Endothelial cell of hepatic sinusoid (primary cell): Measurements from ENCODE around the gene CENPW.

Experiments
- in situ Hi-C: cut with HindIII; loops from 2 replicates; pipeline ENCODE4 v1.10.0; 2017; ENCODE audit warnings: low sequenced_read_pairs

Gene CENPW

GRCh38 chr6:126339796-126340609, at the start of gene CENPW:
CENPW (plus strand) TSS chr6:126340115; CDS start chr6:126340274, 159 bp downstream.
- in situ Hi-C loops: no loop called here

- in situ Hi-C loops: no loop called here
These were observed 45.9 kb upstream of the CENPW start for GRCh38 chr6:126293891-126294524.

GRCh38 chr6:126300126-126300525, 39.8 kb upstream of the CENPW start:
- in situ Hi-C loops: loop anchor here (25.0 kb wide), 1 partner anchor 288 kb away; no protein-coding TSS in a partner anchor

DNA sequence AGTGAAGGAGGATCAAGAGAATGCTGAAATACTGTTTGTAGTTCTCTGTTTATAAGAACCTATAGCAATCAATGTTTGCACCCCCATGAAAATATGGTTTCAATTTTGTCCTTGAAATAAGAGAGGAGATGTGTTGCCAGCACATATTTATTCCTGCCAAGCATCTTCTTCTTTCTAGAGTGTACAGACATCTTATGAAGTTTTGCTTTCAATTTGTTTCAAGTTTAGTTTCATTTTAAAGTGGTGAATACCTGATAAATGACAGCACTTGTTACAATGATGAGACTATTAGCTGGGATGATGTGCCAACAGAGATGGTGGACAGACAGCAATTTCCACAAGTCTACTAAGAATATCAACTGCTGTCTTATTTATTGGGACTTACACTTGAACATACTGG, 39.2 kb upstream of the CENPW start:
- in situ Hi-C loops: loop anchor here (25.0 kb wide), 1 partner anchor 288 kb away; no protein-coding TSS in a partner anchor

DNA sequence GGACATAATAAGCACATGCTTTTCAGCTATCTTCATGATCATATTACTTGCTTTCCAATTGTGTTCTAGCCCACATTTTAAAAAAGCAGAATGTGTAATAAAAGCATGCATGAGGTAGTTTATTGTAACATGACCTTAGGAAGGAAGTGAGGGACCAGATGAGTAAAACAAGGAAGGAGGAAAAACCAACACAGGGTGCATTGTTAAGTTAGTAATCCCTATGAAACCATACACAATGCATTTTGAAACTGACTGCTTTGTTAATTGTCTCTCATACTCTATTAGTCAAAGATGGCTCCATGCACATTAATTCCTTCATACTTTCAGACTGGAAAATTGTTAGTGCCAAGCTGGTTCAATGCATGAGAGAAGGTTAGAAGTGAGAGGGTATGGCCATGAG, 37.7 kb upstream of the CENPW start:
- in situ Hi-C loops: loop anchor here (25.0 kb wide), 1 partner anchor 290 kb away; no protein-coding TSS in a partner anchor

DNA sequence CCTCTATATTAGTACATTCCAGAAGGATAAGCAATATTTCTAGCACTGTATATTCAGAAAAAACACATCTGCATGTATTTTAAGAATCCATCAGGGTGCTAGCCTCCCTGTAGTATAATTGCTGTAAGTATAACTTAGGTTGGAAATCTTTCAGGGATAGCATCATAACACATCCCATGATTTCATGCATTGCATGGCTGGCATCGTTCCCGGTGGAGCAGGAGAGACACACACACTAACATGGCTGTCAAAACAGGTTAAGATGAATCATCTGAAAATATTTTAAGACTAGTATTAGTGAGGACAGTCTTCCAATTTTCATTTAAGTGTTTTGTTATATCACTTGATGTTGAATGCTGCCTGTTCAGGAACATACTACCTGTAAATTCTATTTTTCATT, 32.1 kb upstream of the CENPW start:
- in situ Hi-C loops: loop anchor here (5.0 to 25.0 kb wide), 2 partner anchors 79 to 296 kb away; no protein-coding TSS in a partner anchor

DNA sequence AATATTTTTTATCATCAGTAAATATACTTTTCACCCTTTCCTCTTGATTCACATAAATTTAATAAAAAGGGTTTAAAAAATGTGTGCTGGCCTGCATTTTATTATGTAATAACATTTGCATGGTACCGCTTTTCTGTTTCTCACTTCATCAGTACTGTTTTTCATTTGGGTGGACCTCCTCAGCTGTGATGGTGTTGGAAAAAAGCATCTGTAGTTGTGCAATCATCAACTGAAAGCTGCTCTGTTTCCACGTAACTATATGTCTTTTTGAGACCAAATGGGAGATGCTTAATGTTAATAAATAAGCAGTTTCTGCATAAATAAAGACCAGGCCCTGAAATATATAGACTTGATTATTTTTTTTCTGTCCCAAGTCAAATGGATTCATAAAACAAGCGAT, 31.6 kb upstream of the CENPW start:
- in situ Hi-C loops: loop anchor here (5.0 to 25.0 kb wide), 2 partner anchors 79 to 296 kb away; no protein-coding TSS in a partner anchor

GRCh38 chr6:126312013-126312665, 27.8 kb upstream of the CENPW start:
- in situ Hi-C loops: loop anchor here (5.0 to 25.0 kb wide), 2 partner anchors 50 to 300 kb away; no protein-coding TSS in a partner anchor

DNA sequence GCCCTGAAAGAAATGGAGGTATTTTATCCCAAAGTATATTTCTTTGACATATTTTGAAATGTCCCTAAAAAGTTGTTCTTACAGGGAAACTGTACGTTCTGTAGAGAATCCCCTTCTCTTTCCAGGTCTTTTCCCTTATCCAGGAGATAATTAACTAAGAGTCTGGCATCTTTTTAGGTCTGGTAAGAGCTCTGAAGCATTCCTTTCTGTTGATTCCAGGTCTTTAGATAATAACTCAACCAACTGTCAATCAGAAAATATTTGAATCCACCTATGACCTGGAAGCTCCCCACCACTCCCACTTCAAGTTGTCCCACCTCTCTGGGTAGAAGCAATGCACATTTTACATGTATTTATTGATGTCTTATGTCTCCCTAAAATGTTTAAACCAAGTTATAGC, 26.0 kb upstream of the CENPW start:
- in situ Hi-C loops: loop anchor here (5.0 to 25.0 kb wide), 2 partner anchors 52 to 302 kb away; no protein-coding TSS in a partner anchor

DNA sequence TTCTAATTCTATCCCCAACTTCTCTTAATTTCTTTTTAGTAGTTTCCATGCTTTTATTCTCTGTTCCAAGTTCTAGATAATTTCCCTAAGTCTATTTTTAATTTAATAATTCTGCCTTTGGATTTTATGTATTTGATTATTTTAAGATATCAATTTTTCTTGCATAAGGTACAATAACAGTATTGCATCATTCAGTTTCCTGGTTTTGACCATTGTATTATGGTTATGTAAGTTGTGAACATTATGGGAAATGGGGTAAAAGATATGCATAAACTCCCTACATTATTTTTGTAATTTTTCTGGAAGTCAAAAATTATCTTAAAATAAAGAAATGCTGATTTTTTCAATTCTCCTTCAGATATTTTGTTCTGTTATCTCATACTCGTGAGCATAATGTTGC, 21.1 kb upstream of the CENPW start:
- in situ Hi-C loops: loop anchor here (25.0 kb wide), 1 partner anchor 306 kb away; no protein-coding TSS in a partner anchor

GRCh38 chr6:126333729-126334128, 6.2 kb upstream of the CENPW start:
- in situ Hi-C loops: no loop called here

DNA sequence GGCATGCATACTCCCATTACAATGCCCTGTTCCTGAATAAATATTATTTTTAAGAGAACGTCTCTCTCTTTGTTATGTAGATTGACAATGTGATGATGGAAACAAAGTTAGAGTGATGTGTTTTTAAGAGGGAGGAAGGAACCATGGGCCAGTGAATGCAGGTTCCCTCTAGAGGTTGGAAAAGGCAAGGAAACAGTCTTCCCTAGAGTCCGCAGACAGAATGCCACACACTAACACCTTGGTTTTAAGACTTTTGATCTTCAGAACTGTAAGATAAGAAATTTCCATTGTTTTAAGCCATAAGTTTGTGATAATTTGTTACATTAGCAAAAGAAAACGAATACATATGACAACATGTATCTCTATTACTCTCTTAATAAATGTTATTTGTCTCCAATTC, 4.7 kb upstream of the CENPW start:
- in situ Hi-C loops: no loop called here

DNA sequence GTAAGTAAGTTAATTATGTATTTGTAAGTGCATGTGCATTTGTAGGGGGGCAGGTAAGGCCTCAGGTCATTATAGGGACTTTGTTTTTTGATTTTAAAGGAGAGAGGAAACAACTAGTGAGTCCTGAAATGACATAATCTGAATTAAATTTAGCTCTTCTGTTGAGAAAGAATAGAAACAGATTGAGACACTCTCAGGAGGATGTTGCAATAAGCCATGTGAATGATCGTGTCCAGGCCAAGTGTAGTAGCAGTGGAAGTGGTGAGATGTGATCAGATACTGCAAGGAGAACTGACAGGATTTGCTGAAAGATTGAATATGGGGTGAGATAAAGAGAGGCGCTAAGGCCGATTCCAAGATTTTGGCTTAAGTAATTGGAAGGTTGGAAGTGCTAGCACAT, 2.6 kb upstream of the CENPW start:
- in situ Hi-C loops: no loop called here

DNA sequence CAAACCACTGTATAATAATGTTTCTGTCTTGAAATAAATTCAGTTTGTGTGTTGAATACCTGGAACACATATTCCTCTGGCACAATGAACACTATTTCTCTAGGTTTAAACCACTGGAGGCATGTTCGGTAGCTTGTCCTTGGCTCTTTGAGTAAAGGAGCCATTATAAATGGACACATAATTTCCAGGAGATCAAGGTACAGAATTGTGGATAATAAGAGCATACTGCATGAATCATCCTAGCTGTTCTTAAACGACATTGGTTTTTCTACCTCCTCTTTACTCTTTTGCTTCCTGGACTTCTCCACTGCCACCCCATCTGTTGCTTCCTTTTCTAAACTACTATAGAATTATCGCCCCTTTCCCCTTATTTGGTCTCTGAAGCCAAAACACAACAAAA, 1.2 kb downstream of the CENPW start:
- in situ Hi-C loops: no loop called here

DNA sequence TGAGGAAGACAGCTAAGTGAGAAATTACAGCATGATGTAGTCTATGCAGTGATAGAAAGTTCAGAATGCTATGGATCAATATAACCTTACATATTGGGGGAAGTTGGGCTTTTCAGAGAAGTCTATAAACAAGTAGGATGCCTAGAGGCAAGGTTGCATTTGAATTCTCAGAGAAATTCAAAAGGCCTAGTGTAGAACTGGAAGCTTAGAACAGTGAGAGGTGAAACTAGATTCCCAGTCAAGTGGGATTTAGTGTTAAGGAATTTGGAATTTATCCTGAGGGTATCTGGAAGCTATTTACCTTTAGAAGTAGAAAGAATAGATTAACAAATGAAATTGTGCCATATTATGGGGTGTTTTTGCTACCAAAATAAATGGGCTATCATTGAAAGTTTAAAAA, 4.3 kb downstream of the CENPW start:
- in situ Hi-C loops: no loop called here

GRCh38 chr6:126351960-126352359, 12.0 kb downstream of the CENPW start:
- in situ Hi-C loops: no loop called here

DNA sequence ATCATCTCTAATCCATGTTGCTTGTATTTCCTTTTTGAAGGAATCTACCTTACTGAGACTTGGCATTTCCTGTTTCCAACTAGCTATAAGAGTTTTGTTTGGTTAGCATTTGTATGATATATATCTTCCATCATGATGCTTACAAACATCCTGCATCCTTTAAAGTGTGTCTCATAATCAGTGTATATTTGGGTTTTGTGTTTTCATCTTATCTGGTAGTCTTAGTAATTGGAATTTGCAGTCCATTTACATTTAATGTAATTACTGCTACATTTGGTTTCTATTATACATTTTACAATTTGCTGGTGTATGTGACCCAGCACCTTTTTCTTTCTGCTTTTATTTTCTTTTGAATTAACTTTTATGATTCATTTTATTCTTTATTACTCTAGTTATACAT, 12.6 kb downstream of the CENPW start:
- in situ Hi-C loops: no loop called here

DNA sequence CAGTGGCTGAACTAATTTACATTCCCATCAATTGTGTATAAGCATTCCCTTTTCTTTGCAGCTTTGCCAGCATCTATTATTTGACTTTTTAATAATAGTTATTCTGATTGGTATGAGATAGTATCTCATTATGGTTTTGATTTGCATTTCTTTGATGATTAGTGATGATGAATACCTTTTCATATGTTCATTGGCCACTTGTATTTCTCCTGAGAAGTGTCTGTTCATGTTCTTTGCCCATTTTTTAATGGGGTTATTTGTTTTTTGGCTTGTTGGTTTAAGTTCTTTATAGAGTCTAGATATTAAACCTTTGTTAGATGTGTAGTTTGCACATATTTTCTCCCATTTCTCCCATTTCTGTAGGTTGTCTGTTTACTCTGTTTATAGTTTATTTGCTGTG, 16.6 kb downstream of the CENPW start:
- in situ Hi-C loops: no loop called here

DNA sequence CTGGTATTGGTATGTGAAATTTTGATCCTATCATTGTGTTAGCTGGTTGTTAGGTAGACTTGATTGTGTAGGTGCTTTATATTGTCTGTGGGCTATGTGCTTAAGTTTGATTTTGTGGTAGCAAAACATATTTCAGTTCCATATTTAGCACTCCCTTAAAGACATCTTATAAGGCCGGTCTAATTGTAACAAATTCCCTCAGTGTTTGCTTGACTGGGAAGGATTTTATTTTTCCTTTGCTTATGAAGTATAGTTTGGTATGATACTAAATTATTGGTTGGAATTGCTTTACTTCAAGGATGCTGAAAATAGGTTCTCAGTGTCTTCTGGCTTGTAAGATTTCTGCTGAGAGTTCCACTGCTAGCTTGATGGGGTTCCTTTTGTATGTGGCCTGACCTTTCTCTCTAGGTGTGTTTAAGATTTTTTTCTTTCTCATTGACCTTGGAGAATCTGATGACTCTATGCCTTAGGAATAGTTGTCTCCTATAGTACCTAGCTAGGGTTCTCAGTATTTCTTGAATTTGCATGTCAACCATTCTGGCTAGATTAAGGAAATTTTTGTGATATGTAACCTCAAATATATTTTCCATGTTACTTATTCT, 20.1 kb downstream of the CENPW start:
- in situ Hi-C loops: no loop called here

DNA sequence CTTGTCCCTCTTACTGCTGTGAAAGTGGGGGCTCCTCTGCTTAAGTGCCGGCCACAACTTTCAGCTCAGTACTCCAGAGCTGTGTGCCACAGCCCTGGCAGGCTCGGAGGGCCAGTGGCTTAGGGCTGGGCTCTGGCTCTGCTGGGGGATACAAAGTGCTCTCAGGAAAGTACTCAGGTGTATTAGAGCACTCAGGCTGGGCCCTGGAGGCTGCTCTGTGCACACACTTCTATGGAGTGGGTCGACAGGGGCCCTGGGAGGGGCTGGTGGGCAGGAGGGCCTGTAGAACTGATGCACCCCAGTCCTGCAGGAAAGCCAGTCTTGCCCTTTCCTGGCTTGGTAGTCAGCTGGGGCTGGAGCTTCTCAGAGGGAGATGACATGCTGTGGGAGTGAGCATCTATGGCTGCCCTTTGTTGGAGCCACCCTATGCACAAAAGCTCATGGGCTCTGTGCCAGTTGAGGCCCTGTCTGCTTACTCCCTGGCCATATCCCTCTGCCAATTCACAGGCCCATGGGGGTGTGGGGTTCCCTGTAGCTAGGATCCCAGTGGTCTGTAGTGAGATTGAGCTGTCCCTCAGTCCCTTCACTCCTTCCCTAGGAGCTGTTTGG, 22.0 kb downstream of the CENPW start:
- in situ Hi-C loops: no loop called here

DNA sequence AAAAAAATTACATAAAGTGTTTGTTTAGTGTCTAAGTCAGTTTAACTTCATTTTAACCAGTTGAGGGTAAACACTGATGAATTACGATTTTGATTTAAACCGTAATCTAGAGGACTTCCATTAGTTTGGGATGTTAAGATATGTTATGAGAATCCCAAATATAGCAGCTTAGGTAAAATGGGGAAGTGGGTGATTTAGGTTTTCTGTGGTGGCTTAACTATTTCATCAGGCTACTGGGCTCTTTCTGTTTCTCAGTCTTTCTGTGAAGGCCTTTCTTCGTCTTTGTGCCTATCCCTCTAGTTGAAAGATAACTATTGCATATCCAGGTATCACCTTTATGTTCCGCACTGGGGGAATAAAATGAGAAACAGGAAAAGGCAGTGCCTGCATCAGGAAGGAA, 27.9 kb downstream of the CENPW start:
- in situ Hi-C loops: no loop called here
